DOHH2 (cell line): Measurements from ENCODE around the gene CCR7.

Experiments used
- CTCF ChIP-seq: fragments of 200-600 bp; sonication (generic); IDR thresholded peaks from one replicate; pipeline ENCODE4 v1.5.1; 2014; ENCODE audit warnings: antibody characterized with exemption, mild to moderate bottlenecking, low read depth, low read length; ENCODE audit not compliant: poor library complexity, severe bottlenecking
- EZH2phosphoT487 ChIP-seq: fragments of 200-600 bp; sonication (generic); IDR thresholded peaks from 2 replicates; pipeline ENCODE4 v1.6.1; 2017; ENCODE audit warnings: borderline replicate concordance, mild to moderate bottlenecking, antibody characterized with exemption, low read length, moderate library complexity, mixed read lengths

GRCh38 chr17:40567377-40567776 lies 2.1 kb upstream of the CCR7 start:
- no peak for TF ChIP-seq CTCF
- no peak for TF ChIP-seq EZH2phosphoT487
